Stimulated activated effector memory CD8-positive, alpha-beta T cell treated with anti-CD3 and anti-CD28 coated beads, Interleukin-12 subunit alpha, Interleukin-12 subunit beta, amount 100 ng/mL, for 72 hours (primary cell): Measurements from ENCODE around the gene SLC8A2.

ENCODE experiments used
- ATAC-seq: fragments of 150-1000 bp; cut with Tn5 transposase; 2 replicates; pipeline ENCODE4 v1.10.0; 2021
- DNase-seq, 2 donors: peaks; one replicate each; pipeline ENCODE4 v3.0.0; 2021 to 2022; ENCODE audit warnings: low spot score in 2 of 2
- H3K27ac Mint-ChIP-seq: one replicate; pipeline ENCODE4 v1.8.0; 2022; ENCODE audit warnings: mild to moderate bottlenecking, mixed read lengths
- H3K36me3 Mint-ChIP-seq: one replicate; pipeline ENCODE4 v1.8.0; 2022; ENCODE audit warnings: mild to moderate bottlenecking, mixed read lengths
- H3K4me1 Mint-ChIP-seq: one replicate; pipeline ENCODE4 v1.8.0; 2022; ENCODE audit warnings: mixed read lengths
- H3K4me3 Mint-ChIP-seq: one replicate; pipeline ENCODE4 v1.8.0; 2022; ENCODE audit warnings: mild to moderate bottlenecking, mixed read lengths
- H3K9me3 Mint-ChIP-seq: one replicate; pipeline ENCODE4 v1.8.0; 2022; ENCODE audit warnings: mixed read lengths

Gene SLC8A2

DNA sequence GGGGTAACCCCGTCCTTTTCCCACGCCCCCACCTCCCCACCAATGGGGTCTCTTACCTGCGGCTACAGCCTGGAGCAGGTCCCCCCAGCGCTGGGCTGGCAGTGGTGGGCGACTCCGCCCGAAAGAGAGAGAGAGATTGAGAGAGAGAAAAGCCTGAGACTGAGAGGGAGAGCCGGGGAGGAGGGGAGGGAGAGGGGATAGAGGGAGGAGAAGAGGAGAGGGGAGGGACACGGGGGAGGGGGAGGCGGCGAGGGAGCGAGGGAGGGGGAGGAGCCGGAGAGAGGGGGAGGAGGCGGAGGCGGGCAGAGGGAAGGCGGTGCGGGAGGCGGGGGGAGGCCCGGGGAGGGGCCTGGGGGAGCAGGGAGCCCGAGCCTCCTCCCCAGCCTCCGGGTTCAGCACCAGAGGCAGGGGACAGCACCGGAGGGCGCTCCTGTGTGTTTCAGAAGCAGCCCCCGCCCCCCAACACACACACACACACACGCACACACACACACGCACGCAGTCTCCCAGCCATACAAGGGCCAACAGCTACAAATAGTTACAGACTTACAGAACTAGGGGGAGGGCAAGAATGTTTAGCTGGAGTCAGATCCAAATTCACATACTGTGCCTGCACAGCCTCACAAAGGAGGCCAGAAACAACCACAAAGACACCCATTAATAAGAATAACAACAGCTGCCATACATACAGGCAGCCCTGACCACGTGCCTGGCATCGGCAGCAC is at the start of gene SLC8A2:
SLC8A2 (minus strand) TSS at position 161 of the 725 bp plus-strand sequence. CDS start 5,490 bp downstream, outside the sequence.
- Mint-ChIP-seq H3K27ac (no peak within 1 kb of the TSS), H3K4me3 (peak within 1 kb of the TSS; percentile 22), H3K4me1 (peaks cover 20% of the 10 kb centered on the region), H3K9me3 (no peaks in the 10 kb centered on the region), H3K36me3 (no peaks in the 10 kb centered on the region)
- ATAC-seq: peak; percentile 43
- DNase-seq: no peak

DNA sequence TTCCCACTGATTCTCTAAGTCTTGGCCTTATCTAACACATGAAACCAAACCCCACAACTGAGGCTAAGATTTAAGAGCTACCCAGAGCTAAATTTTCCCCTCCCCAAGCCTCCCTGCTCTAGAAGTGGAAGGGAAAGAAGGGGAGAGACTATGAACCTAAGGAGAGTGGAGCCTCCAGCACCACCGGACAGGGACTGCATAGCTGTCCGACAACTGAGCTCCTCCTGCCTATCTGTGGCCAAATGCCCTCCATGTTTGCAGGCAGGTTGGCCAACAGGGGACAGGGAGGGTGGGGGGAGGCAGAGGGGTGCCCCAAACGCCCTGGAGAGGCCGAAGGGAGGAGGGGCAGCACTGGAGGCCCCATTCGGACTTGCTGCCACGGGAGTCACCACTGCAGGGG is 49.1 kb upstream of the SLC8A2 start:
- peaks cover 46% of the 10 kb centered on the region for H3K4me1 Mint-ChIP-seq
- H3K9me3 Mint-ChIP-seq: no peaks in the 10 kb centered on the region
- no peak for ATAC-seq
- H3K27ac Mint-ChIP-seq: no peak overlapping the region
- DNase-seq: no peak
- no peak overlapping the region for H3K4me3 Mint-ChIP-seq
- H3K36me3 Mint-ChIP-seq: peaks cover 2% of the 10 kb centered on the region

- peaks cover 51% of the 10 kb centered on the region for H3K4me1 Mint-ChIP-seq
- H3K9me3 Mint-ChIP-seq: no peaks in the 10 kb centered on the region
- H3K36me3 Mint-ChIP-seq: peaks cover 7% of the 10 kb centered on the region
- no peak for ATAC-seq
- no peak overlapping the region for H3K27ac Mint-ChIP-seq
- no peak overlapping the region for H3K4me3 Mint-ChIP-seq
- DNase-seq: no peak
These were observed 48.7 kb upstream of the SLC8A2 start for GRCh38 chr19:47520343-47520806.

- peaks cover 62% of the 10 kb centered on the region for H3K4me1 Mint-ChIP-seq
- DNase-seq (no peak), ATAC-seq (no peak)
- H3K9me3 Mint-ChIP-seq: no peaks in the 10 kb centered on the region
- H3K27ac Mint-ChIP-seq: no peak overlapping the region
- peaks cover 22% of the 10 kb centered on the region for H3K36me3 Mint-ChIP-seq
- H3K4me3 Mint-ChIP-seq: no peak overlapping the region
These were observed 47.2 kb upstream of the SLC8A2 start for GRCh38 chr19:47518854-47519253.

DNA sequence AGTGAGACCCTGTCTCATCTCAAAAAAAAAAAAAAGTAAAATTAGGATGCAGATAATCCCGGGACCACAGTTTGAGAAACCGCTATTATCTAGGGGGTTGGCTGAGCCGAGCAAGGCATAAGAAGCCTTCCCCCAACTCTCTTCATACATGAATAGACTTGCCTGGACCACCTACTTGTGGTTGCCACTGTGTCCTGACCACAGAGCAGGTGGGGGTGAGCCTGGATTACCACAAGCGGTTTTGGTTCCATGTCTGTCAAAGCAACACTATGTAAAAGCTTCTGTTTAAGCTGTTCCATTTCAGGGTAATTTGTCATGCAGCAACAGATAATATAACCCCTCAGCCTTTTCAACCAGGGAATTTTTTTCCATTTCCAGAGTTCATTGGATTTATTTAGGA is 46.4 kb upstream of the SLC8A2 start:
- DNase-seq: peak; percentile 35 to 83
- Mint-ChIP-seq H3K27ac (no peak overlapping the region), H3K9me3 (no peaks in the 10 kb centered on the region), H3K4me3 (peak overlapping the region; percentile 21), H3K36me3 (peaks cover 29% of the 10 kb centered on the region), H3K4me1 (peaks cover 69% of the 10 kb centered on the region)
- ATAC-seq: no peak

DNA sequence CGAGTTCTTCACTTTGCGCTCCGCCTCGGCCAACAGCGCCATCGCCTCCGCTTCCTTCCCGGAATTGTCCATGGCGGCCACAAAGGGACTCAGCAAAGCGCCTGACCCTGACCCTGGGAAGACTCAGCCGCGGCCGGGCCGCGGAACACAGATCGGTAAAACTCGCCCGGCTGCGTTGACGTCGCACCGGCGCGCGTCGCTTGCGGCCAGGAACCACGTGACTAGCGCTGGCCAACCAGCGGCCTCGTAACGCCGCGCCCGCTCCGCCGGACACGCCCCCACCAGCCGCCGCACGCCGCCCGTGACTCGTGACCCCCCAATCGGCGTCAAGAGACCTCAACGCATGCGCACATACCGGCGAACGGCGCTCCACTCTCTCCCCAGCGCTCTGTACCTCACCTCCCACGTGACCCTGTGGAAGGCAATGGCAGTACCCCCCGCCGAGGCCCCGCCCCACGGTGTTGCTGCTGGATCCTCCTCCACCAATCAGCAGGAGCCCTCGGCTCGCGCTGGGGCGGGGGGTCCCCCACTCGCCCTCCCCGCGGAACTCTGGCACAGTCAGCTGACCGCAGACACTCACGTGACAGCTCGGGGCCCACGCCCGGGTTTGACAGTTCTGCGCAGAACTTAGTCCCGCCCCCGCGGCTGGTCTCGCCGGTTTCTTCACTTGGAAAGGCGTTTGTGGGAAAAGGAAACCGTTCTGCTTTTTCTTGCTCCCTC is 43.3 kb upstream of the SLC8A2 start, which contains the start of gene NAPA:
NAPA (minus strand) TSS at position 195 of the 720 bp plus-strand sequence; CDS start at position 72, 123 bp downstream.
- no peaks in the 10 kb centered on the region for H3K9me3 Mint-ChIP-seq
- ATAC-seq (peak; percentile 96), DNase-seq (peak; percentile 99 to 100)
- peak within 1 kb of the TSS; percentile 100 for H3K4me3 Mint-ChIP-seq
- peaks cover 29% of the 10 kb centered on the region for H3K36me3 Mint-ChIP-seq
- H3K27ac Mint-ChIP-seq: peak within 1 kb of the TSS; percentile 99
- H3K4me1 Mint-ChIP-seq: peaks cover 92% of the 10 kb centered on the region

- peak overlapping the region; percentile 99 for H3K27ac Mint-ChIP-seq
- peak in 1 of 2 donors; percentile 62 for DNase-seq
- peaks cover 29% of the 10 kb centered on the region for H3K36me3 Mint-ChIP-seq
- peak; percentile 2 for ATAC-seq
- H3K4me3 Mint-ChIP-seq: peak overlapping the region; percentile 100
- no peaks in the 10 kb centered on the region for H3K9me3 Mint-ChIP-seq
- H3K4me1 Mint-ChIP-seq: peaks cover 93% of the 10 kb centered on the region
These were observed 42.6 kb upstream of the SLC8A2 start for GRCh38 chr19:47514151-47514868.

GRCh38 chr19:47512948-47513319 is 41.2 kb upstream of the SLC8A2 start:
- no peak for ATAC-seq
- H3K27ac Mint-ChIP-seq: peak overlapping the region; percentile 99
- H3K4me3 Mint-ChIP-seq: peak overlapping the region; percentile 100
- DNase-seq: no peak
- H3K36me3 Mint-ChIP-seq: peaks cover 29% of the 10 kb centered on the region
- H3K4me1 Mint-ChIP-seq: peaks cover 88% of the 10 kb centered on the region
- no peaks in the 10 kb centered on the region for H3K9me3 Mint-ChIP-seq

DNA sequence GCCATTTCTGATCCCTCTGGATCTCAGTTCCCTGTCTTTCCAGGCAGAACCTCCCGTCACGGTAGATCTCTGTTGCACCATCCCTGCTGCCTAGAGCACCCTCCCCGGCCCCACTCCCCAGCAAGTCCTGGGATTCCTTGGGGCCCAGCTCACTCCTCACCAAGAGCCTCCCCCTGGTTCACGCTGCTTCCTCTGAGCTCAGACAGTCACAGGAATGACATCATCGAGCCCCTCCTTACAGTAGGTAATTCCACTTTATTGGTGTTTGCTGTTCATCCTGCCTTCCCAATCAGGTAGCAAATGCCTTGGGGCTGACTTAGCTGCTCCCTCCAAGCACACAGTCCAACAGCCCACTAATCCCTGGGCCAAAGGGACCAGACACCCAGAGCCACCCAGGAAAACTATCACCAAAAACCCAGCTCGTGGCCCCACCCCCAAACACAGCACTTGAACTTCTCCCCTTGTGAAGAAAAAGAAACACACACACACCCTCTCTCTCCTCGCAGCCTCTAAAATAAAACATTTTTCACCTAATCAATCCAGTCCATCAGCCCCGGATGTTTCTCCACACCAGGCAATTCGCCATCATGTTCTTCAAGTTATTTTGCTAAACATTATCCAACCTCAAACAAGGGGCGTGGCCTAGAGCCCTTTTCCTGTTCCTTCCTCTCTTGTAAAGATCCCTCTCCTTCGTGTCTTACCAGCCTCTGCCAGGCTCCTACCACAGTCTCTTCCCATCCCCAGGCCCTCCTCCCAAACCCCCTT is 40.7 kb upstream of the SLC8A2 start:
- Mint-ChIP-seq H3K4me1 (peaks cover 85% of the 10 kb centered on the region), H3K27ac (peak overlapping the region; percentile 99), H3K4me3 (peak overlapping the region; percentile 100), H3K36me3 (peaks cover 29% of the 10 kb centered on the region), H3K9me3 (no peaks in the 10 kb centered on the region)
- no peak for ATAC-seq
- DNase-seq: no peak

DNA sequence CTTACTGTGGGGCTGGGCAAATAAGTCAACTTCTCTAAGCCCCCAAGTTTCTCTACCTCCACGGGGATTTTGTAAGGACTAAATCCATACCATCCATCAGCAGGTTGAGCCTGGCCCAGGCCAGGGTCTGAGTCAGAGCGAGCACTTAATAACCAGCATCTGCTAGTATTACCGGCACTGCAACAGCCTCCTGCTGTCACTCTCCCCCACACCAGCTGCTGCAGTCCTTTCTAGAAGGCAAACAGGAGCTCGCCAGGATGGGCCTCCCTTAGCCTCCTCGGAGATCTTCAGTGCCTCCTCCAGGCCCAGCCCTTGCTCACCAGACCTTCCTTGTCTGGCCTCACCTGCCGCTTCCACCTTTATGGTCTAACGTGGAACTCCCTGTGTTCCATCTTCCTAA is 40.0 kb upstream of the SLC8A2 start:
- DNase-seq: no peak
- H3K27ac Mint-ChIP-seq: peak overlapping the region; percentile 99
- H3K36me3 Mint-ChIP-seq: peaks cover 32% of the 10 kb centered on the region
- H3K4me1 Mint-ChIP-seq: peaks cover 81% of the 10 kb centered on the region
- peak overlapping the region; percentile 100 for H3K4me3 Mint-ChIP-seq
- no peak for ATAC-seq
- no peaks in the 10 kb centered on the region for H3K9me3 Mint-ChIP-seq

DNA sequence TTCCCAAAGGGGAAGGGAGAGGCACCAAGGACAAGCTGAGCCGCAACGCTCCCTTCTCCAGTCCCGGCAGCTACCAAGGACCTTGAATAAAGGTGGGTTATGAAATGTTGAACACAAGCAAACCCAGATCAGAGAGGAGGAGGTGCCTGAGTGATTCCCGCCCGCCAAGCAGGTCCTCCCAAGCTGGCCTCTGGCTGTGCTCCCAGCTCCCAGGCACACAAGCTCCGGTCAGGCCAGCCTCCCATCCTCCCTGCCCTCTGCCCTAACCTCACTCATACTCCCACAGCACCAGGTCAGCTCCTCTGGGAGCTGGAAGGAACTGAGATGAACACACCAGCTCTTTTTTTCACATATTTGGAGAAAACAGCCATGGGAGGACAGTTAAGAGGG is 39.4 kb upstream of the SLC8A2 start:
- H3K27ac Mint-ChIP-seq: peak overlapping the region; percentile 99
- peaks cover 76% of the 10 kb centered on the region for H3K4me1 Mint-ChIP-seq
- no peaks in the 10 kb centered on the region for H3K9me3 Mint-ChIP-seq
- DNase-seq (no peak), ATAC-seq (no peak)
- peaks cover 36% of the 10 kb centered on the region for H3K36me3 Mint-ChIP-seq
- no peak overlapping the region for H3K4me3 Mint-ChIP-seq

DNA sequence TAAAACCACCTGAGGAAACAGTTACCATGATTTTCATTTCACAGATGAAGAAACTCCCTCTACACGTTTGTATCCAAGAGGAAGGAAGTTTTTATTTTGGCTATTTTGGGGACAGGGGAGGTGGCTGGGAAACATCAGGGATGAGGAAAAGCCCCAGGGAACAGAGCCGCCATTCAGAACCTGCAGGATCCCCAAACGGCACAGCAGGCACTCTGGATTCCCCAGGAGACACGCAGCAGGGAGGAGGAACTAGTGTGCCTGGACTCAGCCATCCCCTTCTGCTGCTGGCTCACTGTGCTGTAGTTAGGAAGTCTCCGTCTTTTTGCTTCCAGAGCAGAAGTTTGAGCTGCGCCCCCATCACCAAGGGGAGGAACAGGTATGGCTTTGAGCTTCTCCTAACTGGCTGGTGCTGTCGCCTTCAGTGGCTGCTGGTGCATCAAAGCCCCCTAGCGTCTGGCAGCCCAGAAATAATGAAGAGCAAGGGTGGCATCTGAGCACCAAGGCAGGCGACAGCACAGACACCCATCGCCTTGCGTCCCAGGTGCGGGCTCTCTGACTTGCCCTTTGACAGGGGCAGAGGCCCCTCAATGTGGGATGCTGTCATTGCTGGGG is 38.9 kb upstream of the SLC8A2 start:
- Mint-ChIP-seq H3K36me3 (peaks cover 32% of the 10 kb centered on the region), H3K27ac (peak overlapping the region; percentile 99), H3K4me3 (no peak overlapping the region), H3K9me3 (no peaks in the 10 kb centered on the region), H3K4me1 (peaks cover 71% of the 10 kb centered on the region)
- ATAC-seq: no peak
- no peak for DNase-seq

DNA sequence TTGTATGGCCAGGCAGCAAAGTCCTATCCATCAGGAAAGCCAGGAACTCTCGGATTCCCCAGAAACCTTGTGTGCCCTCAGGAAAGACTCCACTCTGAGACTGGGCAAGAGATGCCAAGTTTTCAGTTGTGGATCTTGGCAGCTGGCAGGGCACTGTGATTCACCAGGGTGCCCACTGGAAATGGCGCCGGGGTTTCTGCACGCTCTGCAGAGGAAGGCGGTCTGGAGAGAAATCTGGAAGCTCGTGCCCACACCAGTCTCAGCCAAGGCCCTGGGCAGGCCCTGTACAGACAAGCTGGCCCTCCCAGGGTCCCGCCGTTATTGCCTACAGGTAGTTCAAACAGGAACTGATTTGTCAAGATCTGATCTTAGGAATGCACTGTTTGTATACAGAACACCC is 38.3 kb upstream of the SLC8A2 start:
- H3K4me1 Mint-ChIP-seq: peaks cover 68% of the 10 kb centered on the region
- peak overlapping the region; percentile 99 for H3K27ac Mint-ChIP-seq
- H3K36me3 Mint-ChIP-seq: peaks cover 30% of the 10 kb centered on the region
- DNase-seq (no peak), ATAC-seq (no peak)
- H3K4me3 Mint-ChIP-seq: no peak overlapping the region
- no peaks in the 10 kb centered on the region for H3K9me3 Mint-ChIP-seq

GRCh38 chr19:47509170-47509847 is 37.6 kb upstream of the SLC8A2 start:
- H3K4me1 Mint-ChIP-seq: peaks cover 61% of the 10 kb centered on the region
- H3K9me3 Mint-ChIP-seq: no peaks in the 10 kb centered on the region
- H3K27ac Mint-ChIP-seq: peak overlapping the region; percentile 99
- no peak overlapping the region for H3K4me3 Mint-ChIP-seq
- H3K36me3 Mint-ChIP-seq: peaks cover 28% of the 10 kb centered on the region
- no peak for ATAC-seq
- no peak for DNase-seq
